Body of pancreas (tissue), 4 donors: Measurements from ENCODE around the gene ABCB11.

Source experiments
- CTCF ChIP-seq, 7 experiments: fragments of 450-650 bp in 4 of 7; fragments of 200-600 bp in 3 of 7; sonication (generic) in 3 of 7; IDR thresholded peaks; one replicate each; pipeline ENCODE4 v1.5.1; 2016 to 2019; ENCODE audit warnings: antibody characterized with exemption in 7 of 7
- POLR2A ChIP-seq, 3 donors: fragments of 450-650 bp; IDR thresholded peaks; one replicate each; pipeline ENCODE4 v1.6.1; 2016; ENCODE audit warnings: antibody characterized with exemption in 3 of 3, mild to moderate bottlenecking in 2 of 3

GRCh38 chr2:168951871-168952270 is 79.3 kb downstream of the ABCB11 start:
- no peak for TF ChIP-seq CTCF (IDR thresholded peaks at IDR 0.05)
- no peak for TF ChIP-seq POLR2A (IDR thresholded peaks at IDR 0.05)
